H1 (cell line): ENCODE data around the gene LRBA. TPM values are rescaled to one million over a fixed set of nuclear protein-coding genes. Genes with fewer than 3 reads are reported as not detected.

Experiments
- EGR1 ChIP-seq: IDR thresholded peaks from 2 replicates; pipeline ENCODE4 v1.6.1; 2011; ENCODE audit warnings: low read depth, low read length, borderline replicate concordance
- POU5F1 ChIP-seq: IDR thresholded peaks from 2 replicates; pipeline ENCODE4 v1.6.1; 2011; ENCODE audit warnings: low read depth, mild to moderate bottlenecking, low read length, moderate library complexity
- polyA plus RNA-seq, 7 experiments: library from polyadenylated mRNA; depleted of rRNA in 3 of 7; stranded (reverse) in 5 of 7; unstranded in 2 of 7; fragments of >200 nt in 5 of 7; fragments of 200-250 nt in 2 of 7; gene quantifications; 1 replicate in 5 of 7; 2 replicates in 1 of 7; 4 replicates in 1 of 7; pipeline versions ENCODE4 v1.2.1 to v1.2.3, GENCODE V29; 2011 to 2013; ENCODE audit warnings: missing spikeins in 2 of 7, mixed read lengths in 2 of 7
- total RNA-seq: library from RNA; stranded (reverse); fragmentation: NEBNext Ultra II Directional; extraction: Animal tissue kit (Norgen Biotek cat#: 25700); gene quantifications from 2 replicates; pipeline ENCODE4 v1.2.1, GENCODE V29; 2021

The LRBA gene
- total and polyA plus RNA-seq, 2 of the 8 experiments (the other 6 are each of a cell fraction or from before 2014, with no cell fraction given) = 54.6 to 83.2 TPM

GRCh38 chr4:150401083-150401687, 613.9 kb downstream of the LRBA start (continued):
- TF ChIP-seq EGR1 (no peak), POU5F1 (no peak)
